Sigmoid colon (tissue), 4 donors: ENCODE results near the gene NRXN2.

Source experiments
- EP300 ChIP-seq, 4 donors: sonication (generic); formaldehyde crosslinking; IDR thresholded peaks; one replicate each; pipeline ENCODE4 v1.6.1; 2017; ENCODE audit warnings: antibody characterized with exemption in 4 of 4
- POLR2A ChIP-seq, 2 donors: fragments of 450-650 bp; IDR thresholded peaks; one replicate each; pipeline ENCODE4 v1.6.1; 2016; ENCODE audit warnings: antibody characterized with exemption in 2 of 2, mild to moderate bottlenecking in 2 of 2, moderate library complexity in 2 of 2
- POLR2AphosphoS5 ChIP-seq, 4 donors: sonication (generic); formaldehyde crosslinking; IDR thresholded peaks; one replicate each; pipeline ENCODE4 v1.6.1; 2017; ENCODE audit warnings: antibody characterized with exemption in 4 of 4
- TF ChIP-seq, protein P1 (sequence below), 4 experiments: fragments of 450-650 bp in 3 of 4; fragments of 200-600 bp in 1 of 4; IDR thresholded peaks; one replicate each; pipeline ENCODE4 v1.5.1; 2016 to 2019; ENCODE audit warnings: antibody characterized with exemption in 4 of 4, mild to moderate bottlenecking in 3 of 4, moderate library complexity in 2 of 4

DNA sequence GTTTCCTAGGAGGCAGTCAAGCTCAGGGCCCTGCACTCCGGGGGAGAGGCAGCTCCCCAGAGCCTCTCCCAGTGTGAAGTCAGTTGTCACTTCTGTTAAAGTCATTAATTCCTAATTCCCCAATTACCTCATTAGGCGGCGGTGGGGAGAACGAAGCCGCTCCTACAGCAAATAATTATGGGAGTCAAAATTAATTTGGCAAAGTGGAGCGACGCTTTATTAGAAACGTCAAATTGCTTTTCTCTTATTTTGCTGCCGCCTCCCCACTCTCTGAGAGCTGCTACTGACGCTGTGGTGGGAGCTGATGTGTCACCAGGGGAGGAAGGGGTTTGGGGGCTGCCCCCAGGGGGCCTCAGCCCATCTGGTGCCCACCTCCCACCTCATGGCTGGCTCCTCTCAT is 90.3 kb downstream of the NRXN2 start:
- TF ChIP-seq, protein P1, sequence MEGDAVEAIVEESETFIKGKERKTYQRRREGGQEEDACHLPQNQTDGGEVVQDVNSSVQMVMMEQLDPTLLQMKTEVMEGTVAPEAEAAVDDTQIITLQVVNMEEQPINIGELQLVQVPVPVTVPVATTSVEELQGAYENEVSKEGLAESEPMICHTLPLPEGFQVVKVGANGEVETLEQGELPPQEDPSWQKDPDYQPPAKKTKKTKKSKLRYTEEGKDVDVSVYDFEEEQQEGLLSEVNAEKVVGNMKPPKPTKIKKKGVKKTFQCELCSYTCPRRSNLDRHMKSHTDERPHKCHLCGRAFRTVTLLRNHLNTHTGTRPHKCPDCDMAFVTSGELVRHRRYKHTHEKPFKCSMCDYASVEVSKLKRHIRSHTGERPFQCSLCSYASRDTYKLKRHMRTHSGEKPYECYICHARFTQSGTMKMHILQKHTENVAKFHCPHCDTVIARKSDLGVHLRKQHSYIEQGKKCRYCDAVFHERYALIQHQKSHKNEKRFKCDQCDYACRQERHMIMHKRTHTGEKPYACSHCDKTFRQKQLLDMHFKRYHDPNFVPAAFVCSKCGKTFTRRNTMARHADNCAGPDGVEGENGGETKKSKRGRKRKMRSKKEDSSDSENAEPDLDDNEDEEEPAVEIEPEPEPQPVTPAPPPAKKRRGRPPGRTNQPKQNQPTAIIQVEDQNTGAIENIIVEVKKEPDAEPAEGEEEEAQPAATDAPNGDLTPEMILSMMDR (IDR thresholded peaks at IDR 0.05): no peak
- TF ChIP-seq POLR2A (IDR thresholded peaks at IDR 0.05) (no peak), POLR2AphosphoS5 (IDR thresholded peaks at IDR 0.05) (no peak), EP300 (IDR thresholded peaks at IDR 0.05) (no peak)
